Thymus (tissue), 14 donors: ENCODE data around the gene SS18L1. TPM values are rescaled to one million over a fixed set of nuclear protein-coding genes. Genes with fewer than 3 reads are reported as not detected.
A peak's percentile ranks its signal among the peaks of the same experiment; 100 is the strongest.

ENCODE experiments used
- DNase-seq, 9 donors: peaks; one replicate each; pipeline ENCODE4 v3.0.0-alpha.2; 2013; ENCODE audit warnings: low spot score in 9 of 9, low read depth in 6 of 9, missing footprints in 1 of 9
- H3K27ac ChIP-seq, 2 donors: one replicate each; pipeline ENCODE4 v1.5.1; 2013; ENCODE audit warnings: control low read depth in 1 of 2, low read depth in 1 of 2, low read length in 1 of 2, mild to moderate bottlenecking in 1 of 2, moderate library complexity in 1 of 2
- H3K27me3 ChIP-seq, 2 donors: one replicate each; pipeline ENCODE4 v1.5.1; 2013; ENCODE audit warnings: low read length in 1 of 2; ENCODE audit not compliant: control insufficient read depth in 2 of 2, insufficient read depth in 1 of 2
- H3K36me3 ChIP-seq, 2 donors: one replicate each; pipeline ENCODE4 v1.5.1; 2013; ENCODE audit warnings: low read length in 1 of 2, mild to moderate bottlenecking in 1 of 2, moderate library complexity in 1 of 2; ENCODE audit not compliant: control insufficient read depth in 2 of 2, insufficient read depth in 2 of 2
- H3K4me1 ChIP-seq, 2 donors: one replicate each; pipeline ENCODE4 v1.5.1; 2013; ENCODE audit warnings: low read length in 2 of 2; ENCODE audit not compliant: control insufficient read depth in 2 of 2, insufficient read depth in 2 of 2
- H3K4me3 ChIP-seq, 2 donors: one replicate each; pipeline ENCODE4 v1.5.1; 2013; ENCODE audit warnings: low read length in 2 of 2, control low read depth in 1 of 2, mild to moderate bottlenecking in 1 of 2
- H3K9me3 ChIP-seq, 2 donors: one replicate each; pipeline ENCODE4 v1.5.1; 2013; ENCODE audit warnings: low read length in 1 of 2, mild to moderate bottlenecking in 1 of 2; ENCODE audit not compliant: control insufficient read depth in 2 of 2, insufficient read depth in 1 of 2
- WGBS: extraction: QIAGEN DNeasy Blood & Tissue Kit; methylation state at CpG from one replicate; pipeline ENCODE4 v1.1.7; 2013; 5-methylcytosine and 5-hydroxymethylcytosine counted together
- long read RNA-seq, 10 donors: transcript quantifications; one replicate each; lab custom pipeline, GENCODE V29; 2026
- polyA plus RNA-seq: library from polyadenylated mRNA; stranded (reverse); fragments of 200-250 nt; gene quantifications from one replicate; pipeline ENCODE4 v1.2.3, GENCODE V29; 2013
- total RNA-seq: library from RNA; stranded (reverse); fragments of 120-200 nt; gene quantifications from one replicate; pipeline ENCODE4 v1.2.4, GENCODE V29; 2013
- donor health status: healthy.

Gene SS18L1
- total RNA-seq = 6.2 TPM
- polyA plus RNA-seq = 22.3 TPM
- long read RNA-seq, donor 1, partial matches to known transcripts = 0 of 1 reads
- long read RNA-seq, donor 1, other reads (novel, unspliced or antisense) = 0 of 1 reads
- long read RNA-seq, donor 2, full-length matches to known transcripts = 3 of 3 reads
- long read RNA-seq, donor 2, partial matches to known transcripts = 0 of 3 reads
- long read RNA-seq, donor 2, other reads (novel, unspliced or antisense) = 0 of 3 reads
- long read RNA-seq, donor 3 = 0 reads
- long read RNA-seq, donor 4, partial matches to known transcripts = 0 of 1 reads
- long read RNA-seq, donor 4, other reads (novel, unspliced or antisense) = 0 of 1 reads
- long read RNA-seq, donor 5, full-length matches to known transcripts = 3 of 3 reads
- long read RNA-seq, donor 5, partial matches to known transcripts = 0 of 3 reads
- long read RNA-seq, donor 5, other reads (novel, unspliced or antisense) = 0 of 3 reads
- long read RNA-seq, donor 6 = 0 reads
- long read RNA-seq, donor 7 = 0 reads
- long read RNA-seq, donor 8, full-length matches to known transcripts = 1 of 1 reads
- long read RNA-seq, donor 8, partial matches to known transcripts = 0 of 1 reads
- long read RNA-seq, donor 8, other reads (novel, unspliced or antisense) = 0 of 1 reads
- long read RNA-seq, donor 9, full-length matches to known transcripts = 1 of 1 reads
- long read RNA-seq, donor 9, partial matches to known transcripts = 0 of 1 reads
- long read RNA-seq, donor 9, other reads (novel, unspliced or antisense) = 0 of 1 reads
- long read RNA-seq, donor 10, full-length matches to known transcripts = 1 of 1 reads
- long read RNA-seq, donor 10, partial matches to known transcripts = 0 of 1 reads
- long read RNA-seq, donor 10, other reads (novel, unspliced or antisense) = 0 of 1 reads

- peaks cover 18 to 29% of the 10 kb centered on the region in 2 donors for H3K4me1 ChIP-seq
- H3K27me3 ChIP-seq = no peaks in the 10 kb centered on the region
- H3K9me3 ChIP-seq = no peaks in the 10 kb centered on the region
- under 1% methylated on average over 148 of the region's 148 CpGs for WGBS
- H3K36me3 ChIP-seq = peaks cover 22 to 30% of the 10 kb centered on the region in 2 donors
- peak in 7 of 9 donors; percentile 60 to 94 (median 83) for DNase-seq
- peak within 1 kb of the TSS; percentile 77 to 99 for H3K27ac ChIP-seq
- peak within 1 kb of the TSS; percentile 64 to 92 for H3K4me3 ChIP-seq
Observed at GRCh38 chr20:62143081-62143956, at the start of gene SS18L1, which contains the start of gene PSMA7. Gene SS18L1, plus strand, starts transcription at chr20:62143769. Its CDS starts 52 bp downstream, at chr20:62143821. Gene PSMA7, minus strand, starts transcription at chr20:62143394. Its CDS starts 91 bp downstream, at chr20:62143303.

GRCh38 chr20:62096421-62097380, 46.9 kb upstream of the SS18L1 start:
- DNase-seq = no peak
- H3K4me3 ChIP-seq = no peak overlapping the region
- H3K9me3 ChIP-seq = peaks cover 2 to 14% of the 10 kb centered on the region in 2 donors
- WGBS = 91% methylated on average over 30 of the region's 30 CpGs
- no peak overlapping the region for H3K27ac ChIP-seq
- no peaks in the 10 kb centered on the region for H3K4me1 ChIP-seq
- H3K27me3 ChIP-seq = no peaks in the 10 kb centered on the region
- H3K36me3 ChIP-seq = no peaks in the 10 kb centered on the region

GRCh38 chr20:62097881-62098407, 45.6 kb upstream of the SS18L1 start:
- Histone ChIP-seq H3K27ac (no peak overlapping the region), H3K4me1 (no peaks in the 10 kb centered on the region), H3K4me3 (no peak overlapping the region), H3K9me3 (peaks cover 4 to 25% of the 10 kb centered on the region in 2 donors), H3K36me3 (no peaks in the 10 kb centered on the region), H3K27me3 (peaks cover 0 to 4% of the 10 kb centered on the region in 2 donors)
- no peak for DNase-seq
- 93% methylated on average over 16 of the region's 16 CpGs for WGBS

DNA sequence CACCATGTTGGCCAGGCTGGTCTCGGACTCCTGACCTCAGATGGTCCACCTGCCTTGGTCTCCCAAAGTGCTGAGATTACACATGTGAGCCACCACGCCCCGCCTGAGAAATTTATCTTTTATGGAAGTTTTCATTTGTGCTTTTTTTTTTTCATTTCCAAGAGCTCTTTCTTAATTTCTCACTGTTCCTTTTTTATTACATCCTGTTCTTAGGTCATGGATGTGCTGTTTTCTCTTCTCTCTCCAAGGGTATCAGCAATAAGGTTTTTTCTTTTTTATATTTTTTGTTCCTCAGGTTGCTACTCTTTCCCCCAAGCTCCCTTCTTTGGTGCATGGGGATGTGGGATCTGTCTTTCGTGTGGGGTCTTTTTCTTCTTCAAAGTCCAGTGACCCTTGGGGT, 42.5 kb upstream of the SS18L1 start:
- no peaks in the 10 kb centered on the region for H3K4me1 ChIP-seq
- no peaks in the 10 kb centered on the region for H3K36me3 ChIP-seq
- 94% methylated on average over 4 of the region's 4 CpGs for WGBS
- peaks cover 8 to 32% of the 10 kb centered on the region in 2 donors for H3K9me3 ChIP-seq
- H3K27me3 ChIP-seq = peaks cover 0 to 14% of the 10 kb centered on the region in 2 donors
- no peak overlapping the region for H3K27ac ChIP-seq
- H3K4me3 ChIP-seq = no peak overlapping the region
- no peak for DNase-seq

DNA sequence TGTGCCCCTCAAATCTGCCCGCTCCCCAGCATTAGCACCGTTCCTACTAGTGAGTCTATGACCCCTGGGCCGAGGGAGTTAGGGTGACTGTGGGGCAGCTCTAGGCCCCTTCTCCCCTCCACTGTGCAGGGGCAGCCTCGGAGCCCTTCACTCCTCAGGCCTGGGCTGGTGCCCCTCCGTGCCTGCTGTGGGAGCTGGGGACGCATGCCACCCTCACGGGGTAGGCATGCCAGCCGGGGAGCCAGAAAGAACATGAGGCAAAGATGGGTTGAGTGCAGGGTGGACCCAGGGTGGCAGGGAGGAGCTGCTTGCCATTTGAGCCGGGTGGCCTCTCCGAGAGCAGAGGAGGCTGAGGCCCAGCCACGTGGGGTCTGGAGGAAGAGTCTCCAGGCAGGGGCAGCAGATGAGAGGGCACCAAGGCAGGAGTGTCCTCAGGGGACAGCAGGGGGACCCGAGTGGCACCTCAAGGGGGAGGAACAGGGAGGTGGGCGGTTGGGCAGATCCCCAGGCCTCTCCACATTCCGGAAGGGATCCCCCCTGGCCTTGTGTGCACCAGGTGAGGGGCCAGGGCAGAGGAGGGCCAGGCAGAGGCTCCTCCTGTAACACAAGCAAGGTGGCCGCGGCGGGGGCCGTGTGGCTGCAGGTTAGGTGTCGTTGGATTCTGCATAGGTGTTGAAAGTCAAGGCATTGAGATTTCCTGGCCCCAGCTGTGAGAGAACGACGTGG, 39.9 kb upstream of the SS18L1 start:
- H3K9me3 ChIP-seq = peaks cover 9 to 48% of the 10 kb centered on the region in 2 donors
- H3K4me1 ChIP-seq = no peaks in the 10 kb centered on the region
- WGBS = 84% methylated on average over 21 of the region's 21 CpGs
- no peaks in the 10 kb centered on the region for H3K36me3 ChIP-seq
- no peak for DNase-seq
- H3K27me3 ChIP-seq = peaks cover 0 to 14% of the 10 kb centered on the region in 2 donors
- no peak overlapping the region for H3K4me3 ChIP-seq
- H3K27ac ChIP-seq = no peak overlapping the region

GRCh38 chr20:62104234-62104789, 39.3 kb upstream of the SS18L1 start:
- Histone ChIP-seq H3K27me3 (peaks cover 0 to 14% of the 10 kb centered on the region in 2 donors), H3K27ac (no peak overlapping the region), H3K4me1 (no peaks in the 10 kb centered on the region), H3K4me3 (no peak overlapping the region), H3K36me3 (no peaks in the 10 kb centered on the region), H3K9me3 (peaks cover 9 to 48% of the 10 kb centered on the region in 2 donors)
- DNase-seq = no peak
- 54% methylated on average over 15 of the region's 15 CpGs for WGBS

DNA sequence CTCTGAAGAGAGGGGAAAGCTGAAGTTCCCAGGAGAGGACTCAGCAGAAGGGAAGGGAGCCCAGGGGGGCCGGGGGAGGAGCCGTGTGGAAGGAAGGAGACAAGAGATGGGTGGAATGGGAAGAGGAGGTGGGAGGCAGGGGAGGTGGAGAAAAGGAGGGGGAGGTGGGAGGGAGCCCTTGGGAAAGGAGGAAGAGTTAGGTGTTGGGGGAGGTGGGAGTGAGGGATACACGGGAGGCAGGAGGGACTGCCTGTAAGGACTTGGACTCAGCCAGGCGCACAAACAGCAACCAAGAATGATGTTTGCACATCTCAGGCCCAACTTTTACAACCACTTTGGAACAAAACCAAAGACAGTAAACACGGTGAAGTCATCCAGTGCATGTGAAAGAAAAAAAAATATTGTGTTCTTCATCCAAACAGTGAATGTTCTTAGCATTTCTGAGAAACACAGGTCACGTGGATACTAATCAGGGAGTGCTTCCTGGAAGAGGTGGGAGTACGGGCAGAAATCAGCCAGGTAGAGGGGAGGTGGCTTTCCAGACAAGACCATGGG, 38.7 kb upstream of the SS18L1 start:
- peaks cover 9 to 48% of the 10 kb centered on the region in 2 donors for H3K9me3 ChIP-seq
- no peaks in the 10 kb centered on the region for H3K36me3 ChIP-seq
- no peaks in the 10 kb centered on the region for H3K4me1 ChIP-seq
- no peak for DNase-seq
- H3K4me3 ChIP-seq = no peak overlapping the region
- no peak overlapping the region for H3K27ac ChIP-seq
- peaks cover 0 to 14% of the 10 kb centered on the region in 2 donors for H3K27me3 ChIP-seq
- 67% methylated on average over 7 of the region's 7 CpGs for WGBS
